Progenitor cell of endocrine pancreas (in vitro differentiated cells): Measurements from ENCODE around the gene GASK1A. TPM values are rescaled to one million over a fixed set of nuclear protein-coding genes. Genes with fewer than 3 reads are reported as not detected.

ENCODE experiments used
- DNase-seq: peaks from one replicate; pipeline ENCODE4 v3.0.0; 2021; ENCODE audit warnings: low spot score; ENCODE audit not compliant: unreplicated experiment
- H3K27ac Mint-ChIP-seq: 2 replicates; pipeline ENCODE4 v1.8.0; 2021; ENCODE audit warnings: mild to moderate bottlenecking, moderate library complexity, mixed read lengths
- H3K27me3 Mint-ChIP-seq: 2 replicates; pipeline ENCODE4 v1.8.0; 2021; ENCODE audit warnings: mixed read lengths
- H3K36me3 Mint-ChIP-seq: 2 replicates; pipeline ENCODE4 v1.8.0; 2022; ENCODE audit warnings: mixed read lengths; ENCODE audit not compliant: insufficient read depth
- H3K4me1 Mint-ChIP-seq: 2 replicates; pipeline ENCODE4 v1.8.0; 2021; ENCODE audit warnings: low read depth, mixed read lengths
- H3K4me3 Mint-ChIP-seq: 2 replicates; pipeline ENCODE4 v1.8.0; 2021; ENCODE audit warnings: low read depth, mild to moderate bottlenecking, moderate library complexity, mixed read lengths
- H3K9me3 Mint-ChIP-seq: 2 replicates; pipeline ENCODE4 v1.8.0; 2021; ENCODE audit warnings: low read depth, mixed read lengths
- CTCF ChIP-seq: fragments of 200-600 bp; sonication (generic); IDR thresholded peaks from one replicate; pipeline ENCODE4 v1.5.0; 2021; ENCODE audit warnings: antibody characterized with exemption, mild to moderate bottlenecking; ENCODE audit not compliant: unreplicated experiment
- total RNA-seq: library from RNA; stranded (reverse); gene quantifications from 2 replicates; pipeline ENCODE4 v1.2.1, GENCODE V29; 2021

The GASK1A gene
- total RNA-seq, 1 donor from 2014 or later, result 2.3 TPM

- H3K36me3 Mint-ChIP-seq, result no peaks in the 10 kb centered on the region
- H3K27me3 Mint-ChIP-seq, result peaks cover 12% of the 10 kb centered on the region
- DNase-seq, result no peak
- H3K9me3 Mint-ChIP-seq, result no peaks in the 10 kb centered on the region
- no peak overlapping the region for H3K27ac Mint-ChIP-seq
- peak overlapping the region; percentile 67 for H3K4me3 Mint-ChIP-seq
- H3K4me1 Mint-ChIP-seq, result peaks cover 5% of the 10 kb centered on the region
- no peak for TF ChIP-seq CTCF
Observed at GRCh38 chr3:43104039-43104438, 124.9 kb downstream of the GASK1A start.

- Mint-ChIP-seq H3K27ac (no peak overlapping the region), H3K4me1 (peaks cover 5% of the 10 kb centered on the region), H3K36me3 (no peaks in the 10 kb centered on the region), H3K9me3 (no peaks in the 10 kb centered on the region), H3K4me3 (peak overlapping the region; percentile 67), H3K27me3 (peaks cover 12% of the 10 kb centered on the region)
- peak; percentile 14 for DNase-seq
- TF ChIP-seq CTCF, result no peak
Observed at GRCh38 chr3:43104660-43105595, 125.8 kb downstream of the GASK1A start.

GRCh38 chr3:43105596-43106292, 126.6 kb downstream of the GASK1A start, which contains the start of gene POMGNT2:
Gene POMGNT2, minus strand, starts transcription at chr3:43106079. Its CDS starts 24,648 bp downstream, at chr3:43081431.
- peaks cover 5% of the 10 kb centered on the region for H3K4me1 Mint-ChIP-seq
- TF ChIP-seq CTCF, result no peak
- H3K36me3 Mint-ChIP-seq, result no peaks in the 10 kb centered on the region
- no peak within 1 kb of the TSS for H3K27ac Mint-ChIP-seq
- peak within 1 kb of the TSS; percentile 67 for H3K4me3 Mint-ChIP-seq
- peak; percentile 89 for DNase-seq
- H3K9me3 Mint-ChIP-seq, result no peaks in the 10 kb centered on the region
- H3K27me3 Mint-ChIP-seq, result peaks cover 12% of the 10 kb centered on the region

- no peak for DNase-seq
- H3K4me1 Mint-ChIP-seq, result peaks cover 5% of the 10 kb centered on the region
- H3K27me3 Mint-ChIP-seq, result peaks cover 12% of the 10 kb centered on the region
- no peak for TF ChIP-seq CTCF
- no peak overlapping the region for H3K27ac Mint-ChIP-seq
- no peaks in the 10 kb centered on the region for H3K9me3 Mint-ChIP-seq
- no peaks in the 10 kb centered on the region for H3K36me3 Mint-ChIP-seq
- H3K4me3 Mint-ChIP-seq, result peak overlapping the region; percentile 67
Observed at GRCh38 chr3:43106293-43106628, 127.2 kb downstream of the GASK1A start.

Other genes starting within 250 kb of the GASK1A start
- gene CCDC13, start 206.1 kb upstream of the GASK1A start, total RNA-seq, result 2.3 and 2.5 TPM in 2 replicates
- gene HIGD1A, start 174.8 kb upstream of the GASK1A start, total RNA-seq, result 90.6 and 92.3 TPM in 2 replicates
- 0.60 and 0.78 TPM in 2 replicates for gene ACKR2, start 169.9 kb upstream of the GASK1A start, total RNA-seq
- gene CYP8B1, start 103.4 kb upstream of the GASK1A start, total RNA-seq, result not detected in 2 replicates
- 0.40 and 0.65 TPM in 2 replicates for gene ZNF662, start 73.2 kb upstream of the GASK1A start, total RNA-seq
- 20.0 and 21.6 TPM in 2 replicates for gene POMGNT2, start 126.8 kb downstream of the GASK1A start, total RNA-seq